MM.1S (cell line): Measurements from ENCODE around the gene PCCA.

ENCODE experiments used
- EZH2phosphoT487 ChIP-seq: fragments of 300-600 bp; sonication (generic); IDR thresholded peaks from 2 replicates; pipeline ENCODE4 v1.6.1; 2018; ENCODE audit warnings: antibody characterized with exemption, low read length
- TF ChIP-seq, protein P1 (sequence below): fragments of 300-600 bp; sonication (generic); IDR thresholded peaks from 2 replicates; pipeline ENCODE4 v1.5.1; 2016; ENCODE audit warnings: antibody characterized with exemption, low read length, mixed read lengths

DNA sequence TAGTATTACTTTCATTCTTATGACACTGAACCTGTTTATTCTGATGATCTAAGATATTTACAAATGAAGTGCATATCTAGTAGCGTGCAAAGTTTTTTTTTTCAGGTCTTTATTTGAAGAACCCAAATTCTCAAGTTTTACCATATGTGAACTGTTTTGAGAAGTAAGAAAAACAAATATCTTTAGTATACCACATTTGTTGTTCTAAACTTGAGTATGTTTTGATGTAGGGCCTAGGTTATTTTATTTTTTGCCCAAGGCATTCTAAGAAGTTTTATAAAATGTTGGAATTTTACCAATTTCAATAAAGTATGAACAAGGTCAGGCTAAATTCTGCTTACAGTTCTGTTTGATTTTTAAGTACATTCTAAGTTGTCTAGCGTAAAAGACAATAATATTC is 213.5 kb downstream of the PCCA start:
- TF ChIP-seq, protein P1, sequence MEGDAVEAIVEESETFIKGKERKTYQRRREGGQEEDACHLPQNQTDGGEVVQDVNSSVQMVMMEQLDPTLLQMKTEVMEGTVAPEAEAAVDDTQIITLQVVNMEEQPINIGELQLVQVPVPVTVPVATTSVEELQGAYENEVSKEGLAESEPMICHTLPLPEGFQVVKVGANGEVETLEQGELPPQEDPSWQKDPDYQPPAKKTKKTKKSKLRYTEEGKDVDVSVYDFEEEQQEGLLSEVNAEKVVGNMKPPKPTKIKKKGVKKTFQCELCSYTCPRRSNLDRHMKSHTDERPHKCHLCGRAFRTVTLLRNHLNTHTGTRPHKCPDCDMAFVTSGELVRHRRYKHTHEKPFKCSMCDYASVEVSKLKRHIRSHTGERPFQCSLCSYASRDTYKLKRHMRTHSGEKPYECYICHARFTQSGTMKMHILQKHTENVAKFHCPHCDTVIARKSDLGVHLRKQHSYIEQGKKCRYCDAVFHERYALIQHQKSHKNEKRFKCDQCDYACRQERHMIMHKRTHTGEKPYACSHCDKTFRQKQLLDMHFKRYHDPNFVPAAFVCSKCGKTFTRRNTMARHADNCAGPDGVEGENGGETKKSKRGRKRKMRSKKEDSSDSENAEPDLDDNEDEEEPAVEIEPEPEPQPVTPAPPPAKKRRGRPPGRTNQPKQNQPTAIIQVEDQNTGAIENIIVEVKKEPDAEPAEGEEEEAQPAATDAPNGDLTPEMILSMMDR: no peak
- TF ChIP-seq EZH2phosphoT487: no peak
